Hepatocyte (in vitro differentiated cells): ENCODE data around the gene PTS. TPM values are rescaled to one million over a fixed set of nuclear protein-coding genes. Genes with fewer than 3 reads are reported as not detected.

ENCODE experiments used
- DNase-seq: peaks from one replicate; pipeline ENCODE4 v3.0.0-alpha.2; 2016; ENCODE audit warnings: low spot score
- H2AFZ ChIP-seq: fragments of 200-600 bp; sonication (generic); 2 replicates; pipeline ENCODE4 v1.6.0; 2016; ENCODE audit warnings: antibody characterized with exemption, mild to moderate bottlenecking
- H3K27ac ChIP-seq: fragments of 200-600 bp; sonication (generic); 2 replicates; pipeline ENCODE4 v1.5.1; 2016; ENCODE audit warnings: mild to moderate bottlenecking
- H3K27me3 ChIP-seq: fragments of 200-600 bp; sonication (generic); 2 replicates; pipeline ENCODE4 v1.6.1; 2016
- H3K36me3 ChIP-seq: fragments of 200-600 bp; sonication (generic); replicated peaks from 2 replicates; pipeline ENCODE4 v1.5.1; 2016; ENCODE audit warnings: low read depth; ENCODE audit not compliant: insufficient read depth
- H3K4me1 ChIP-seq: fragments of 200-600 bp; sonication (generic); 2 replicates; pipeline ENCODE4 v1.5.1; 2016; ENCODE audit warnings: mild to moderate bottlenecking, moderate library complexity; ENCODE audit not compliant: insufficient read depth
- H3K4me2 ChIP-seq: fragments of 200-600 bp; sonication (generic); 2 replicates; pipeline ENCODE4 v1.6.0; 2016
- H3K4me3 ChIP-seq: fragments of 200-600 bp; sonication (generic); 2 replicates; pipeline ENCODE4 v1.5.1; 2016; ENCODE audit warnings: mild to moderate bottlenecking
- H3K79me2 ChIP-seq: fragments of 200-600 bp; sonication (generic); 2 replicates; pipeline ENCODE4 v1.6.0; 2017; ENCODE audit warnings: mild to moderate bottlenecking
- H3K9me2 ChIP-seq: fragments of 200-600 bp; sonication (generic); replicated peaks from 2 replicates; pipeline ENCODE4 v1.6.0; 2017; ENCODE audit warnings: mild to moderate bottlenecking; ENCODE audit not compliant: insufficient read depth
- H3K9me3 ChIP-seq: fragments of 200-600 bp; sonication (generic); 2 replicates; pipeline ENCODE4 v1.5.1; 2016; ENCODE audit warnings: low read depth, mild to moderate bottlenecking
- H4K20me1 ChIP-seq: fragments of 200-600 bp; sonication (generic); 2 replicates; pipeline ENCODE4 v1.6.0; 2016; ENCODE audit warnings: mild to moderate bottlenecking; ENCODE audit not compliant: insufficient read depth, poor library complexity, severe bottlenecking
- CTCF ChIP-seq: fragments of 200-600 bp; sonication (generic); IDR thresholded peaks from 2 replicates; pipeline ENCODE4 v1.5.1; 2016; ENCODE audit warnings: antibody characterized with exemption, mild to moderate bottlenecking; ENCODE audit not compliant: poor library complexity
- EZH2 ChIP-seq: fragments of 200-600 bp; sonication (generic); IDR thresholded peaks from 2 replicates; pipeline ENCODE4 v1.6.1; 2016; ENCODE audit warnings: antibody characterized with exemption, mild to moderate bottlenecking, borderline replicate concordance
- EZH2phosphoT487 ChIP-seq: fragments of 200-600 bp; sonication (generic); IDR thresholded peaks from one replicate; pipeline ENCODE4 v1.6.1; 2018; ENCODE audit warnings: antibody characterized with exemption, mild to moderate bottlenecking, low read depth, moderate library complexity; ENCODE audit not compliant: unreplicated experiment, severe bottlenecking
- WGBS: methylation state at CpG from one replicate; pipeline ENCODE4 v1.1.6; 2016; ENCODE audit warnings: low lambda C conversion rate; ENCODE audit errors: missing lambda C conversion rate; 5-methylcytosine and 5-hydroxymethylcytosine counted together
- polyA plus RNA-seq: library from polyadenylated mRNA; unstranded; fragments of >200 nt; fragmentation: Nextera tagmentation; extraction: Ambion mirVana; gene quantifications from 2 replicates; pipeline ENCODE4 v1.2.1, GENCODE V29; 2016
- total RNA-seq: library from RNA; depleted of rRNA; stranded (reverse); fragments of >200 nt; gene quantifications from 2 replicates; pipeline ENCODE4 v1.2.3, GENCODE V29; 2014

The PTS gene
- 37.5 and 44.3 TPM in 2 replicates for total RNA-seq
- polyA plus RNA-seq = 81.7 and 84.6 TPM in 2 replicates

DNA sequence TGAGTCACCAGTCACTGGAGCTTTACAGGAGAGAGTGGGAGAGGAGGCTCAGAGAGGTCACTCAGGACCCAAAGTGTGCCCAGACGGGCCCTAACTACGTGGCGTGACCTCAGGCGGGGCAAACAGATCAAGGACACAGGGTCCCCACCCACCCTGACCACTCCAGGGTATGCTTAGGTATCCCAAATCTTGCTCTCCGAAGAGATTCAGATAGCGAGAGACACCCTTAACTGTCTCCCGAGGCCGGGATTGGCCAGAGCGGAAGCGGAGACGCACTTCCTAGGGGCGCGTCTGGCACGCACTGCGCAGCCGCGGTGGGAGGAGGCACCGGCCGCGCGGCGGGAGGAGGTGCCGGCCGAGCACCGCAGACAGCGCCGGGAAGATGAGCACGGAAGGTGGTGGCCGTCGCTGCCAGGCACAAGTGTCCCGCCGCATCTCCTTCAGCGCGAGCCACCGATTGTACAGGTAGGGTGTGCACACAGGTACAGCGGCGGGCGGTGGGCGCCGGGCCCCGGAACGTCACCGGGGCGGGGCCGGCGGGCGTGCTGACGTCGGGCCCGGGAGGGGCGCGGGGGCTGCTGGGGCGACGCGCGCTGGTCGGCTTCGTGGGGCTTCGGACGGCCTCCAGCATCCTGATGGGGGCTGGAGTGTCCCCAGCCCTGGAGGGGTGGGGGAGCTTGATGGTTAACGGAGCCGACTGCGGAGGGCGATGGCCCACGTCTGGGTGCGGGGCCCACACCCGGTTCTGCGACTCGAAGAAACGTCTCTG is at the start of gene PTS:
TSS of gene PTS (plus strand) at position 367 of the 769 bp plus-strand sequence. CDS start at position 383, 16 bp downstream.
- H3K36me3 ChIP-seq = no peaks in the 10 kb centered on the region
- H3K9me2 ChIP-seq = no peaks in the 10 kb centered on the region
- WGBS = under 1% methylated on average over 37 of the region's 70 CpGs
- H3K27ac ChIP-seq = peak within 1 kb of the TSS; percentile 96
- H3K27me3 ChIP-seq = no peaks in the 10 kb centered on the region
- H3K4me2 ChIP-seq = peak within 1 kb of the TSS; percentile 78
- H4K20me1 ChIP-seq = no peaks in the 10 kb centered on the region
- DNase-seq = peak; percentile 96
- TF ChIP-seq CTCF = peak; percentile 5
- TF ChIP-seq EZH2 = no peak
- H3K9me3 ChIP-seq = no peaks in the 10 kb centered on the region
- peak within 1 kb of the TSS; percentile 63 for H3K4me3 ChIP-seq
- H3K4me1 ChIP-seq = peaks cover 4% of the 10 kb centered on the region
- H3K79me2 ChIP-seq = peaks cover 35% of the 10 kb centered on the region
- peak within 1 kb of the TSS; percentile 75 for H2AFZ ChIP-seq

GRCh38 chr11:112177589-112177988 is 48.6 kb upstream of the PTS start:
- Histone ChIP-seq H2AFZ (no peak overlapping the region), H3K4me3 (no peak overlapping the region), H3K9me2 (no peaks in the 10 kb centered on the region), H3K9me3 (no peaks in the 10 kb centered on the region), H3K4me2 (peak overlapping the region; percentile 71), H3K36me3 (no peaks in the 10 kb centered on the region), H3K79me2 (peaks cover 9% of the 10 kb centered on the region), H3K27me3 (no peaks in the 10 kb centered on the region), H3K27ac (peak overlapping the region; percentile 86), H3K4me1 (no peaks in the 10 kb centered on the region), H4K20me1 (no peaks in the 10 kb centered on the region)
- WGBS = 89% methylated on average over 4 of the region's 4 CpGs
- DNase-seq = no peak
- no peak for TF ChIP-seq EZH2phosphoT487
- TF ChIP-seq EZH2 = no peak
- TF ChIP-seq CTCF = no peak

- Histone ChIP-seq H2AFZ (no peak overlapping the region), H4K20me1 (no peaks in the 10 kb centered on the region), H3K4me3 (no peak overlapping the region), H3K36me3 (no peaks in the 10 kb centered on the region), H3K27ac (no peak overlapping the region), H3K4me1 (no peaks in the 10 kb centered on the region), H3K4me2 (peak overlapping the region; percentile 71), H3K27me3 (no peaks in the 10 kb centered on the region), H3K9me2 (no peaks in the 10 kb centered on the region), H3K9me3 (no peaks in the 10 kb centered on the region), H3K79me2 (peaks cover 9% of the 10 kb centered on the region)
- DNase-seq = no peak
- WGBS = 97% methylated on average over 1 of the region's 1 CpG
- TF ChIP-seq CTCF = no peak
- TF ChIP-seq EZH2phosphoT487 = no peak
- TF ChIP-seq EZH2 = no peak
These were observed 47.8 kb upstream of the PTS start for GRCh38 chr11:112178428-112178827.
